Coronary artery (tissue), 2 donors: Measurements from ENCODE around the gene ANO3.

Experiments
- DNase-seq: peaks from one replicate; pipeline ENCODE4 v3.0.0-alpha.2; 2017; ENCODE audit warnings: low spot score
- H3K27ac ChIP-seq, 2 donors: fragments of 200-600 bp; sonication (generic); one replicate each; pipeline ENCODE4 v1.5.1; 2016 to 2019
- H3K4me3 ChIP-seq: fragments of 200-600 bp; sonication (generic); 2 replicates; pipeline ENCODE4 v1.5.1; 2016; ENCODE audit warnings: mild to moderate bottlenecking, moderate library complexity
- TF ChIP-seq, protein P1 (sequence below): fragments of 200-600 bp; sonication (generic); IDR thresholded peaks from one replicate; pipeline ENCODE4 v1.5.1; 2019; ENCODE audit warnings: antibody characterized with exemption

Gene ANO3

DNA sequence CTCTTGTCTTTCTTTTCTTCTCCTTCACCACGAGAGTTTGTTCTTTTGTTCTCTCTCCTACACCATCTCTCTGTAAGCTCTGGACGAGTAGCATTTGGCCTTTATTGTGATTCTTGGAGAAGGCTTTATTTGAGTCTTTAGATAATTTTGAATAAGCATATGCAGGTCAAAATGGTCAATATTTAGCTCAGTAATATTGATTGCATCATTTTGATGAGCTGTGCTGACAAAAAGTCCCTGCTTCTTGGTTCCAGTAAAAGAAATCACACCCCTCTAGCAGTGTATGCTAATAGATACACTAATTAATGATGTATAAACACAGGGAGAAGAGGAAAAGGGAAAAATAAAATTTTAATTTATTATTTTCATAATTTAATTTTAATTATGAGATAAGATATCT lies 266.0 kb downstream of the ANO3 start:
- no peak for DNase-seq
- TF ChIP-seq, protein P1, sequence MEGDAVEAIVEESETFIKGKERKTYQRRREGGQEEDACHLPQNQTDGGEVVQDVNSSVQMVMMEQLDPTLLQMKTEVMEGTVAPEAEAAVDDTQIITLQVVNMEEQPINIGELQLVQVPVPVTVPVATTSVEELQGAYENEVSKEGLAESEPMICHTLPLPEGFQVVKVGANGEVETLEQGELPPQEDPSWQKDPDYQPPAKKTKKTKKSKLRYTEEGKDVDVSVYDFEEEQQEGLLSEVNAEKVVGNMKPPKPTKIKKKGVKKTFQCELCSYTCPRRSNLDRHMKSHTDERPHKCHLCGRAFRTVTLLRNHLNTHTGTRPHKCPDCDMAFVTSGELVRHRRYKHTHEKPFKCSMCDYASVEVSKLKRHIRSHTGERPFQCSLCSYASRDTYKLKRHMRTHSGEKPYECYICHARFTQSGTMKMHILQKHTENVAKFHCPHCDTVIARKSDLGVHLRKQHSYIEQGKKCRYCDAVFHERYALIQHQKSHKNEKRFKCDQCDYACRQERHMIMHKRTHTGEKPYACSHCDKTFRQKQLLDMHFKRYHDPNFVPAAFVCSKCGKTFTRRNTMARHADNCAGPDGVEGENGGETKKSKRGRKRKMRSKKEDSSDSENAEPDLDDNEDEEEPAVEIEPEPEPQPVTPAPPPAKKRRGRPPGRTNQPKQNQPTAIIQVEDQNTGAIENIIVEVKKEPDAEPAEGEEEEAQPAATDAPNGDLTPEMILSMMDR = no peak

DNA sequence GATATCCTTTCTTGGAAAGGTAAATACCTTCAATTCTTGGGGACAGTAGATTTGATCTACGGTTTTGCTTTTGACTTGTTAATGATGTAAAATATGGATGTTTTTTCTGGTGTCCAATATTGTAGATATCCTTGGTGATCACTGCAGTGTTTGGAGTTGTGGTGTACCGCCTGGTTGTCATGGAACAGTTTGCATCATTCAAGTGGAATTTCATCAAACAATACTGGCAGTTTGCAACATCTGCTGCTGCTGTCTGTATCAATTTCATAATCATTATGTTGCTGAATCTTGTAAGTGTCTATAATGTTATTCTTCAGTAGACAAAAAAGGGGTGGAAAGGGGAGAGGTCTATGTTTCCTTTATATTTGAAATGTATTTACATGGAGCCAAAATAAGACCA lies 267.5 kb downstream of the ANO3 start:
- TF ChIP-seq, protein P1 = no peak
- no peak for DNase-seq
- Histone ChIP-seq H3K27ac (no peak overlapping the region), H3K4me3 (no peak overlapping the region)

More for the DNA sequence above, 266.0 kb downstream of the ANO3 start:
- Histone ChIP-seq H3K27ac (no peak overlapping the region), H3K4me3 (no peak overlapping the region)

DNA sequence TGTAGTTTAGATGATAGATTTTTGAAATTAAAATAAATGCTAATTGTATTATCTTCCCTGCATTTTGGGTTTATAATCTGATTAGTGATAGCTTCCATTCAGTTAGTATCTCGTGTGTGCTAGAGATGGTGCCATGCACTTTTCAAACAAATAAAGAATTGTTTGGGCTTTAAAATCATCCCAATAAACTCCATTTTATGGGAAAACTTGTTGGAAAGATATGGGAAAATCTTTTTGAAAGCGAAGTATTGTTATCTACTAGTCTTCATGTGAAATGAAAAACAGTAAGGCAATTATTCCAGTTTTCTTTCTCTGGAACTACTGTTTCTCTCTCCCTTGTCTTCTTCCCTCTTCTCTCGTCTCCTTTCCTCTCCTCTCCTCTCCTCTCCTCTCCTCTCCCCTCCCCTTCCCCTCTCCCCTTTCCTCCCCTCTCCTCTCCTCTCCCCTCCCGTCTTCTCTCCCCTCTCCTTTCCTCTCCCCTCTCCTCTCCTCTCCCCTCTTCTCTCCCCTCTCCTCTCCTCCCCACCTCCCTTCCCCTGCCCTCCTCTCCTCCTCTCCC lies 268.0 kb downstream of the ANO3 start:
- DNase-seq = no peak
- no peak overlapping the region for H3K4me3 ChIP-seq
- no peak overlapping the region for H3K27ac ChIP-seq
- TF ChIP-seq, protein P1 = no peak

DNA sequence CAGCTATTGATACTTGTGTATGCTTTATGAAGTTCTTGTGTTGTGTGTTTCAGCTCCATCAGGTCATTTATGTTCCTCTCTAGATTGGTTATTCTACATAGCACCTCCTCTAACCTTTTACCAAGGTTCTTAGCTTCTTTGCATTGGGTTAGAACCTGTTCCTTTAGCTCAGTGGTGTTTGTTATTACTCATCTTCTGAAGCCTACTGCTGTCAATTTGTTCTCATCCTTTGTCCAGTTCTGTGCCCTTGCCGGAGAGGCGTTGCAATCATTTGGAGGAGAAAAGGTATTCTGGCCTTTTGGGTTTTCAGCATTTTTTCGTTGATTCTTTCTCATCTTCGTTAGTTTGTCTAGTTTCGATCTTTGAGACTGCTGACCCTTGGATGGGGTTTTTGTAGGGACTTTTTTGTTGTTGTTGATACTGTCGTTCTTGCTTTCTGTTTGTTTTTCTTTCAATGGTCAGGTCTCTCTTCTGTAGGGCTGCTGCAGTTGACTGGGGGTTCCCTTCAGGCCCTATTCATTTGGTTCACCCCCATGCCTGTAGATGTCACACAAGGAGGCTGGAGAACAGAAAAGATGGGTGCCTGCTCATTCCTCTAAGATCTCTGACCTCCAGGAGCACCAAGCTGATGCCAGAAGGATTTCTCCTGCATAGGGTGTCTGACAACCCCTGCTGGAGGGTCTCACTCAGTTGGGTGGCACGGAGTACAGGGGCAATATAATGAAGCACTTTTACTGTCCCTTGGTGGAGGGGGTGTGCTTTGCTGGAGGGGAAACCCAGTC lies 276.0 kb downstream of the ANO3 start:
- TF ChIP-seq, protein P1 = no peak
- no peak overlapping the region for H3K27ac ChIP-seq

DNA sequence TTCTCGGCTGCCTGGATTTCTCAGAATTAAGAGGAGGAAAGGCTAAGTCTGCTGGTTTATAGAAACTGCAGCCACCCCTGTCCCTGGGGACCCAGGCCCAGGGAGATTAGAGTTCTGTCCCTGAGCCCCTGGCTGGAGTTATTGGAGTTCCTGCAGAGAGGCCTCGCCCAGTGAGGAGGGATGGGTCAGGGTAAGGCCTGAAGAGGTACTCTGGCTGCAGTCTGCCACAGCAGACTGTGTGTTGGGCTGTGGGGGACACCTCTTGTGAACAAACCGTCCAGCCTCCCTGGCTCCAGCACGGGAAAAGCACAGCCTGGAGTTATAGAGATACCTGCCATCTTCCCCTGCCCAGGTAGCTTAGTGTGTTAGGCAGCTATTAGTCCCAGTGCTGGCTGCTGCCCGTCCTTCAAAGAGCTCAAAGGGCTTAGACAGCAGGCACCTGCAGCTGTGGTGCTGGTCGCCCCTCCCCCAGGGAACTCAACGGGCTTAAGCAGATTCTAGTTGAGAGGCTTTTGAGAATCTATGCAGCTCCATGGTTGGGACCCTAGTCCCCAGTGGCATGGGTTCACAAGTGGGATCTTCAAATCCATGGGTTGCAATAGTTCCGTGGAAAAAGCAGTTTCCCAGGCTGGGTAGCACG lies 276.7 kb downstream of the ANO3 start:
- no peak overlapping the region for H3K27ac ChIP-seq
- DNase-seq = no peak
- no peak overlapping the region for H3K4me3 ChIP-seq
- TF ChIP-seq, protein P1 = no peak

More for the DNA sequence above, 276.0 kb downstream of the ANO3 start:
- no peak for DNase-seq
- H3K4me3 ChIP-seq = no peak overlapping the region

DNA sequence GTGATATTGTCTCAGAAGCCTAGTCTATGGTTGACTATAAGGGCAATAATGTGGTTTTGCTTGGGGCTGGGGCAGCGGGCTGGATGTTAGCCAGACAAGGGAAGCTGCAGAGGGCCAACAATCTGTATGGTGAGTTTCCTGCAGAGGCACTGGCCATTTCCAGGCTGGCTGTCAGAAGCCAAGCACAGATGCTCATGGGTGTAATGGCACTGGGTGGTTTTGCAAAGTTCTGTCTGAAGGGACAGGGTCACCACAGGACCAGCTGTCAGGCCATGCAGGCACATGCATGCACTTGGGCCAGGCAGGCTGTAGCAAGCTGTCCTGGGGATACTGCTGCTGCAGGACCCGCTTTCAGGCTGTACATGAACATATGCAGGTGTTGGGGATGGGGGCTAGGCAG lies 281.8 kb downstream of the ANO3 start:
- TF ChIP-seq, protein P1 = no peak
- Histone ChIP-seq H3K27ac (no peak overlapping the region), H3K4me3 (no peak overlapping the region)
- no peak for DNase-seq
